Pancreas (tissue), 10 donors: ENCODE results near the gene BCAM. TPM values are rescaled to one million over a fixed set of nuclear protein-coding genes. Genes with fewer than 3 reads are reported as not detected.
A peak's percentile ranks its signal among the peaks of the same experiment; 100 is the strongest.

Experiments used
- ATAC-seq, 4 donors: fragments of 200-7000 bp; cut with Tn5 transposase; one replicate each; pipeline versions ENCODE4 v1.8.0 to v1.9.1; 2020; ENCODE audit warnings: mild to moderate bottlenecking in 4 of 4, moderate library complexity in 4 of 4
- DNase-seq, 6 donors: peaks; one replicate each; pipeline ENCODE4 v3.0.0-alpha.2; 2020
- FAIRE-seq: peaks from 2 replicates; lab custom pipeline; 2012; peaks lifted over from hg19 to GRCh38; lab: Jason Lieb, UNC
- H3K27ac ChIP-seq, 4 donors: fragments of 200-600 bp; sonication (generic); 1 replicate in 3 of 4; 2 replicates in 1 of 4; pipeline versions ENCODE4 v1.5.0 to v1.8.0; 2020
- H3K27me3 ChIP-seq, 4 donors: fragments of 200-600 bp; one replicate each; pipeline ENCODE4 v1.8.0; 2021
- H3K36me3 ChIP-seq, 3 donors: fragments of 200-600 bp; sonication (generic) in 1 of 3; one replicate each; pipeline versions ENCODE4 v1.5.0 to v1.8.0; 2020 to 2021
- H3K4me1 ChIP-seq, 3 donors: fragments of 200-600 bp; one replicate each; pipeline ENCODE4 v1.8.0; 2021
- H3K4me3 ChIP-seq, 4 donors: fragments of 200-600 bp; sonication (generic) in 2 of 4; one replicate each; pipeline versions ENCODE4 v1.5.0 to v1.8.0; 2020 to 2021
- H3K9me3 ChIP-seq, 4 donors: fragments of 200-600 bp; one replicate each; pipeline ENCODE4 v1.8.0; 2021
- CTCF ChIP-seq, 4 donors: fragments of 200-600 bp; sonication (generic) in 3 of 4; IDR thresholded peaks; one replicate each; pipeline versions ENCODE4 v1.5.0 to v1.8.0; 2021; ENCODE audit warnings: antibody characterized with exemption in 4 of 4
- WGBS, 2 donors: extraction: QIAGEN DNeasy Blood & Tissue Kit; methylation state at CpG; one replicate each; pipeline ENCODE4 v1.1.7; 2013; 5-methylcytosine and 5-hydroxymethylcytosine counted together
- intact Hi-C, 3 donors: fragments of 100-400 bp; cut with DNase I; formaldehyde crosslinking; loops; one replicate each; pipeline versions ENCODE4 v1.11.1 to v1.14.2; 2022
- polyA plus RNA-seq, 2 donors: library from polyadenylated mRNA; stranded (reverse); fragments of 200-250 nt; gene quantifications; one replicate each; pipeline ENCODE4 v1.2.3, GENCODE V29; 2013
- total RNA-seq, 6 donors: library from RNA; stranded (reverse); fragmentation: NEBNext Ultra II Directional in 4 of 6; extraction: Animal tissue kit (Norgen Biotek cat#: 25700) in 4 of 6; gene quantifications; one replicate each; pipeline versions ENCODE4 v1.2.1 to v1.2.4, GENCODE V29; 2021 to 2023
- donor health status: healthy with polysubstance abuse.
- donor health status: DM: no; HTN: no; CAD: no; lungs with moderate emphysema.
- donor health status: DM: no; HTN: no; CAD: no.
- donor health status: control.
- donor health status: control.
- donor health status: Bipolar disorder and iron deficiency.
- donor health status: DM: yes; HTN: yes; CAD: no.
- donor health status: DM: no; HTN: no; CAD: no.
- donor health status: DM: no; HTN: no; CAD: no.
- donor health status: DM: yes; HTN: yes; CAD: no.

BCAM gene
- total RNA-seq (10 to 100 TPM; 28.8 to 74.5 (median 40.5) TPM), polyA plus RNA-seq (100 to 1,000 TPM in 1 of 2 donors, 10 to 100 TPM in 1; 99.5 to 140 TPM)

- DNase-seq (peak; percentile 74 to 94 (median 86)), ATAC-seq (peak; percentile 83 to 88 (median 88)), FAIRE-seq (no peak)
- no peaks in the 10 kb centered on the region for H3K36me3 ChIP-seq
- TF ChIP-seq CTCF (IDR thresholded peaks at IDR 0.05) = no peak
- 2% methylated on average over 43 to 59 of the region's 59 CpGs for WGBS, 2 donors
- intact Hi-C loops = no loop called here
- H3K27ac ChIP-seq = peak within 1 kb of the TSS; percentile 82 to 85 (median 84)
- peak within 1 kb of the TSS; percentile 40 to 68 (median 44) for H3K4me3 ChIP-seq
- H3K27me3 ChIP-seq = no peaks in the 10 kb centered on the region
- peaks cover 7 to 18% (median 14%) of the 10 kb centered on the region in 3 donors for H3K4me1 ChIP-seq
- H3K9me3 ChIP-seq = no peaks in the 10 kb centered on the region
Measured at GRCh38 chr19:44808463-44809371, at the start of gene BCAM. TSS of gene BCAM (plus strand) at chr19:44809103. CDS start at chr19:44809125, 22 bp downstream.

- Histone ChIP-seq H3K27ac (no peak overlapping the region), H3K4me1 (no peaks in the 10 kb centered on the region), H3K36me3 (peaks cover 0 to 4% (median 0%) of the 10 kb centered on the region in 3 donors), H3K27me3 (no peaks in the 10 kb centered on the region), H3K4me3 (no peak overlapping the region), H3K9me3 (no peaks in the 10 kb centered on the region)
- no peak for ATAC-seq
- TF ChIP-seq CTCF (IDR thresholded peaks at IDR 0.05) = no peak
- FAIRE-seq = no peak
- no peak for DNase-seq
- intact Hi-C loops = no loop called here
- WGBS, 2 donors = 87 to 91% methylated on average over 8 of the region's 8 CpGs
Measured at GRCh38 chr19:44762038-44762437, 46.9 kb upstream of the BCAM start.

GRCh38 chr19:44765033-44765948 is 43.6 kb upstream of the BCAM start:
- no peaks in the 10 kb centered on the region for H3K4me1 ChIP-seq
- no peaks in the 10 kb centered on the region for H3K36me3 ChIP-seq
- intact Hi-C loops = loop anchor here in 1 of 3 donors (5.0 kb wide), 2 partner anchors 43 to 78 kb away; no protein-coding TSS in a partner anchor
- H3K27ac ChIP-seq = no peak overlapping the region
- 83 to 87% methylated on average over 22 of the region's 22 CpGs for WGBS, 2 donors
- H3K4me3 ChIP-seq = no peak overlapping the region
- no peaks in the 10 kb centered on the region for H3K27me3 ChIP-seq
- no peak for TF ChIP-seq CTCF (IDR thresholded peaks at IDR 0.05)
- no peaks in the 10 kb centered on the region for H3K9me3 ChIP-seq
- peak in 3 of 4 donors; percentile 1 to 47 (median 29) for ATAC-seq
- no peak for DNase-seq
- FAIRE-seq = no peak

GRCh38 chr19:44765949-44766335 is 43.0 kb upstream of the BCAM start:
- no peak for TF ChIP-seq CTCF (IDR thresholded peaks at IDR 0.05)
- DNase-seq = no peak
- WGBS, 2 donors = 87 to 90% methylated on average over 3 of the region's 3 CpGs

More at GRCh38 chr19:44765949-44766335, 43.0 kb upstream of the BCAM start:
- H3K4me3 ChIP-seq = no peak overlapping the region
- H3K9me3 ChIP-seq = no peaks in the 10 kb centered on the region
- ATAC-seq = no peak
- no peaks in the 10 kb centered on the region for H3K27me3 ChIP-seq
- no peaks in the 10 kb centered on the region for H3K36me3 ChIP-seq
- no peak for FAIRE-seq
- H3K4me1 ChIP-seq = no peaks in the 10 kb centered on the region
- no peak overlapping the region for H3K27ac ChIP-seq
- intact Hi-C loops = loop anchor here in 1 of 3 donors (5.0 kb wide), 2 partner anchors 44 to 79 kb away; no protein-coding TSS in a partner anchor
